ENCODE data around the gene SCYGR5.
A peak's percentile ranks its signal among the peaks of the same experiment; 100 is the strongest.

The SCYGR5 gene

DNA sequence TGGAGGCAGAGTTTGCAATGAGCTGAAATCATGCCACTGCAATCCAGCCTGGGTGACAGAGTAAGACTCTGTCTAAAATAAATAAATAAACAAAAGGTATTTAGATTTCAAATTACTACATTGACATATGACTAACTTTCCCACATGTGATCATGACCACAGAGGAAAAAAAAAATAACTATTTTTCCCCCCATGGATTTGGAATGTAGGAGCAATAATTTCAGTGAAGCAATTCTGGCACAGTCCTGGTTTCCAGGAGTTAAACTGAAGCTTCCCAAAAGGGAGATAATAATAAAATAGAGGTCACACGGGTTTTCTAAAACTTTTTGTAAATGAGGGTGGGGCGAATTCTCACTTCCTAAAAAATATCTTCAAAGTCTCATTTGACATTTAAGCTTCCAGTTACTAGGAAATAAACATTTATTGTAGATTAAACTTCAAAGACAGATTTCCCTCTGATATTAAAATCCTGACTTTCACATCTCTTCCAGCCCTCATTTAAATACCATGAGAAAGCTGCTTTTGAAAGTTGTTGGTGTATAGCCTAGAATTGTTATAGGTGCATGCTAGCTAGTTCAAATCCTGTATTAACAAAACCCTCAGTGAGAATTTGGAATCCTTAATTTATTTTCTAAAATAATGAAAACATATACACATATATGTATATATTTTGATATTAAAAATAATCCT is 30.5 kb downstream of the SCYGR5 start (continued):
- TF ChIP-seq ZNF76 (tag by site-specific recombination; IDR thresholded peaks at IDR 0.05; ENCODE audit: borderline replicate concordance, low read depth) = no peak
- no peak for TF ChIP-seq SP2 (tag by site-specific recombination; IDR thresholded peaks at IDR 0.05)
- TF ChIP-seq ZNF274 (IDR thresholded peaks at IDR 0.05; ENCODE audit: low read length) = no peak
- no peak for TF ChIP-seq ZNF274 (tag by site-specific recombination; IDR thresholded peaks at IDR 0.05; ENCODE audit: borderline replicate concordance)

DNA sequence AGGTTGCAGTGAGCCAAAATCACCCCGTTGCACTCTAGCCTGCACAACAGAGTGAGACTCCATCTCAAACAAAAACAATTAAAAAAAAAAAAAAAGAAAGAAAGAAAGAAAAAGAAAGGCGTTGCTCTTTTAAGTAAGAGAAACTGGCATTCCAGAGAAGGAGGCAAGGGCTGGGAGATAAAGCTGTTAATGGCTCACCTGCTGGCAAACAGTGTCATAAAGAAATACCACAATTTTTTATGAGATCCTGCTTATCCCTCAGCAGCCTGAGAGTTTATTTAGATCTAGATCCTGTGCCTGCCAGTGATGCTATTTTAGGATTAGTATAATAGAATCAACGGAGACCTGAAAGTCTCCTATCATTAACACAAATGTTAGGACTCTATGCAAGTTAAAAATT is 35.0 kb downstream of the SCYGR5 start:
- CTCF ChIA-PET = no interaction called here
- Histone ChIP-seq H3K36me3 (ENCODE audit: control insufficient read depth in 2 of 2, insufficient read depth in 1 of 2, low read length in 2 of 2) (no peaks in the 10 kb centered on the region), H3K4me1 (ENCODE audit: control insufficient read depth, insufficient read depth, low read length) (peaks cover 2% of the 10 kb centered on the region; the same call in 1 of the 2 replicates), H3K9me3 (ENCODE audit: control insufficient read depth, insufficient read depth, low read depth, low read length) (no peaks in the 10 kb centered on the region), H3K4me3 (ENCODE audit: low read depth, low read length) (no peak overlapping the region), H3K27ac (ENCODE audit: extremely low read depth, low read depth, low read length) (no peak overlapping the region)
- POLR2A ChIA-PET = no interaction called here
- TF ChIP-seq FEZF1 (tag by site-specific recombination; IDR thresholded peaks at IDR 0.05) (peak; percentile 57), ZNF114 (tag by site-specific recombination; IDR thresholded peaks at IDR 0.05) (no peak)

DNA sequence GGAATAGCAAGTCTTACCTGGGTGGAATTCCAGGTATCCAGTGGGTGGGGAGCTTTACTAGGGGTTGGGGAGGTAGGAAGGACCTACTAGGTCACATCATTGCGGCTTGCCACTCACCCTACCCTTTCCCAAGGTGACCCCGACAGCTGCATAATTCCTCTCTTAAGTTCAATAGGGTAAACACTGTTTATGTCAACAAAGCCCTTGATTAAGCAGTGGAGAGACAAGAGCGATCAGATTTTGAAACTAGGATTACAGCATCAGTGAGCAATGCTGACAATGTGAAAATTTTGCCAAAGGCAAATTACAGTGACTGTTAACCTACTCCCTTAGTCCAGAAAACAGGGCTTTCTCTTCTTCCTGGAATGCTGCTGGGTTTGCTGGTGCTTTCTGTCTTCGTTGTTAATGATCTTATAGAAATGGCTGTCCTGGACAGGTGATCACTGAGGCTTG is 36.7 kb downstream of the SCYGR5 start:
- Histone ChIP-seq H3K9me3 (ENCODE audit: control insufficient read depth, insufficient read depth, low read depth, low read length) (no peaks in the 10 kb centered on the region), H3K27ac (ENCODE audit: extremely low read depth, low read depth, low read length) (no peak overlapping the region), H3K36me3 (ENCODE audit: control insufficient read depth in 2 of 2, insufficient read depth in 1 of 2, low read length in 2 of 2) (no peaks in the 10 kb centered on the region), H3K4me3 (ENCODE audit: low read depth, low read length) (no peak overlapping the region), H3K4me1 (ENCODE audit: control insufficient read depth, insufficient read depth, low read length) (peaks cover 2% of the 10 kb centered on the region; the same call in 1 of the 2 replicates)
- CTCF ChIA-PET = interaction anchor here (0.6 to 1.1 kb wide), 3 partner anchors 63 to 236 kb away, joined by 3 read pairs; no protein-coding TSS in a partner anchor
- POLR2A ChIA-PET = no interaction called here
- TF ChIP-seq, protein P1, sequence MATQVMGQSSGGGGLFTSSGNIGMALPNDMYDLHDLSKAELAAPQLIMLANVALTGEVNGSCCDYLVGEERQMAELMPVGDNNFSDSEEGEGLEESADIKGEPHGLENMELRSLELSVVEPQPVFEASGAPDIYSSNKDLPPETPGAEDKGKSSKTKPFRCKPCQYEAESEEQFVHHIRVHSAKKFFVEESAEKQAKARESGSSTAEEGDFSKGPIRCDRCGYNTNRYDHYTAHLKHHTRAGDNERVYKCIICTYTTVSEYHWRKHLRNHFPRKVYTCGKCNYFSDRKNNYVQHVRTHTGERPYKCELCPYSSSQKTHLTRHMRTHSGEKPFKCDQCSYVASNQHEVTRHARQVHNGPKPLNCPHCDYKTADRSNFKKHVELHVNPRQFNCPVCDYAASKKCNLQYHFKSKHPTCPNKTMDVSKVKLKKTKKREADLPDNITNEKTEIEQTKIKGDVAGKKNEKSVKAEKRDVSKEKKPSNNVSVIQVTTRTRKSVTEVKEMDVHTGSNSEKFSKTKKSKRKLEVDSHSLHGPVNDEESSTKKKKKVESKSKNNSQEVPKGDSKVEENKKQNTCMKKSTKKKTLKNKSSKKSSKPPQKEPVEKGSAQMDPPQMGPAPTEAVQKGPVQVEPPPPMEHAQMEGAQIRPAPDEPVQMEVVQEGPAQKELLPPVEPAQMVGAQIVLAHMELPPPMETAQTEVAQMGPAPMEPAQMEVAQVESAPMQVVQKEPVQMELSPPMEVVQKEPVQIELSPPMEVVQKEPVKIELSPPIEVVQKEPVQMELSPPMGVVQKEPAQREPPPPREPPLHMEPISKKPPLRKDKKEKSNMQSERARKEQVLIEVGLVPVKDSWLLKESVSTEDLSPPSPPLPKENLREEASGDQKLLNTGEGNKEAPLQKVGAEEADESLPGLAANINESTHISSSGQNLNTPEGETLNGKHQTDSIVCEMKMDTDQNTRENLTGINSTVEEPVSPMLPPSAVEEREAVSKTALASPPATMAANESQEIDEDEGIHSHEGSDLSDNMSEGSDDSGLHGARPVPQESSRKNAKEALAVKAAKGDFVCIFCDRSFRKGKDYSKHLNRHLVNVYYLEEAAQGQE (tag by site-specific recombination; IDR thresholded peaks at IDR 0.05) = no peak
- TF ChIP-seq ZBTB20 (tag by site-specific recombination; IDR thresholded peaks at IDR 0.05) = 0 out of 2 replicates have a peak, but pooled peaks have one; percentile 27
- TF ChIP-seq ZSCAN23 (tag by site-specific recombination; IDR thresholded peaks at IDR 0.05) = no peak

DNA sequence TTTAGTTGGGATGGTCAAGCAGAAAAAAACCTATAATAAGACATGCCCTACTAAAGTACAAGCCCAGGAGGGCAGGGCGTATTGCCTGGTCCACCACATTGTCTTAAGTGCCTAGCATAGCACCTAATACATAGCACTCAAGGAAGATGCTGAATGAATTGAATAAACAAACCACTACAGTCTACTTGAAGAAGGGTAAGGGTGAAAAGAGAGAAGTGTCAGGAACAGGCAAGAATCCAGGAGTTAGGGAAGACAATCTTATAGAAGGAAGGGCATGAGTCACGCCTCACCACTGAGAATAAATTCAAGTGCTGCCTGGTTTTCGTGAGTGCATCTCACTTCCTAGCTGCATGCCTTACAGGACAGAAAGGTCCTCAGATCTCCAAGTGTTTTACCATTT is 37.4 kb downstream of the SCYGR5 start:
- H3K4me3 ChIP-seq (ENCODE audit: low read depth, low read length) = no peak overlapping the region
- no peak for TF ChIP-seq ZNF626 (tag by site-specific recombination; IDR thresholded peaks at IDR 0.05)
- TF ChIP-seq, protein P2, sequence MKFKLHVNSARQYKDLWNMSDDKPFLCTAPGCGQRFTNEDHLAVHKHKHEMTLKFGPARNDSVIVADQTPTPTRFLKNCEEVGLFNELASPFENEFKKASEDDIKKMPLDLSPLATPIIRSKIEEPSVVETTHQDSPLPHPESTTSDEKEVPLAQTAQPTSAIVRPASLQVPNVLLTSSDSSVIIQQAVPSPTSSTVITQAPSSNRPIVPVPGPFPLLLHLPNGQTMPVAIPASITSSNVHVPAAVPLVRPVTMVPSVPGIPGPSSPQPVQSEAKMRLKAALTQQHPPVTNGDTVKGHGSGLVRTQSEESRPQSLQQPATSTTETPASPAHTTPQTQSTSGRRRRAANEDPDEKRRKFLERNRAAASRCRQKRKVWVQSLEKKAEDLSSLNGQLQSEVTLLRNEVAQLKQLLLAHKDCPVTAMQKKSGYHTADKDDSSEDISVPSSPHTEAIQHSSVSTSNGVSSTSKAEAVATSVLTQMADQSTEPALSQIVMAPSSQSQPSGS (tag by site-specific recombination; IDR thresholded peaks at IDR 0.05; ENCODE audit: low read depth) = no peak
- TF ChIP-seq ZNF394 (tag by site-specific recombination; IDR thresholded peaks at IDR 0.05; ENCODE audit: borderline replicate concordance) = no peak
- TF ChIP-seq ZNF514 (tag by site-specific recombination; IDR thresholded peaks at IDR 0.05) = no peak
- no peak for TF ChIP-seq ZNF654 (tag by site-specific recombination; IDR thresholded peaks at IDR 0.05; ENCODE audit: low read depth)
- TF ChIP-seq, protein P3, sequence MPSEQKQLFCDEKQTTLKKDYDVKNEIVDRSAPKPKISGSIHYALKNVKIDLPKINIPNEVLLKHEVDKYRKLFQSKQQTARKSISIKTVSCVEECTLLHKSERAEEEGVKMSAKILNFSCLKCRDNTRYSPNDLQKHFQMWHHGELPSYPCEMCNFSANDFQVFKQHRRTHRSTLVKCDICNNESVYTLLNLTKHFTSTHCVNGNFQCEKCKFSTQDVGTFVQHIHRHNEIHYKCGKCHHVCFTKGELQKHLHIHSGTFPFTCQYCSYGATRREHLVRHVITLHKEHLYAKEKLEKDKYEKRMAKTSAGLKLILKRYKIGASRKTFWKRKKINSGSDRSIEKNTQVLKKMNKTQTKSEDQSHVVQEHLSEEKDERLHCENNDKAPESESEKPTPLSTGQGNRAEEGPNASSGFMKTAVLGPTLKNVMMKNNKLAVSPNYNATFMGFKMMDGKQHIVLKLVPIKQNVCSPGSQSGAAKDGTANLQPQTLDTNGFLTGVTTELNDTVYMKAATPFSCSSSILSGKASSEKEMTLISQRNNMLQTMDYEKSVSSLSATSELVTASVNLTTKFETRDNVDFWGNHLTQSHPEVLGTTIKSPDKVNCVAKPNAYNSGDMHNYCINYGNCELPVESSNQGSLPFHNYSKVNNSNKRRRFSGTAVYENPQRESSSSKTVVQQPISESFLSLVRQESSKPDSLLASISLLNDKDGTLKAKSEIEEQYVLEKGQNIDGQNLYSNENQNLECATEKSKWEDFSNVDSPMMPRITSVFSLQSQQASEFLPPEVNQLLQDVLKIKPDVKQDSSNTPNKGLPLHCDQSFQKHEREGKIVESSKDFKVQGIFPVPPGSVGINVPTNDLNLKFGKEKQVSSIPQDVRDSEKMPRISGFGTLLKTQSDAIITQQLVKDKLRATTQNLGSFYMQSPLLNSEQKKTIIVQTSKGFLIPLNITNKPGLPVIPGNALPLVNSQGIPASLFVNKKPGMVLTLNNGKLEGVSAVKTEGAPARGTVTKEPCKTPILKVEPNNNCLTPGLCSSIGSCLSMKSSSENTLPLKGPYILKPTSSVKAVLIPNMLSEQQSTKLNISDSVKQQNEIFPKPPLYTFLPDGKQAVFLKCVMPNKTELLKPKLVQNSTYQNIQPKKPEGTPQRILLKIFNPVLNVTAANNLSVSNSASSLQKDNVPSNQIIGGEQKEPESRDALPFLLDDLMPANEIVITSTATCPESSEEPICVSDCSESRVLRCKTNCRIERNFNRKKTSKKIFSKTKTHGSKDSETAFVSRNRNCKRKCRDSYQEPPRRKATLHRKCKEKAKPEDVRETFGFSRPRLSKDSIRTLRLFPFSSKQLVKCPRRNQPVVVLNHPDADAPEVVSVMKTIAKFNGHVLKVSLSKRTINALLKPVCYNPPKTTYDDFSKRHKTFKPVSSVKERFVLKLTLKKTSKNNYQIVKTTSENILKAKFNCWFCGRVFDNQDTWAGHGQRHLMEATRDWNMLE (tag by site-specific recombination; conservative IDR thresholded peaks at IDR 0.05; ENCODE audit: low read depth) = no peak
- no peak for TF ChIP-seq ZNF175 (tag by site-specific recombination; IDR thresholded peaks at IDR 0.05)
- POLR2A ChIA-PET = no interaction called here
- no peak overlapping the region for H3K27ac ChIP-seq (ENCODE audit: extremely low read depth, low read depth, low read length)
- H3K36me3 ChIP-seq (ENCODE audit: control insufficient read depth in 2 of 2, insufficient read depth in 1 of 2, low read length in 2 of 2) = no peaks in the 10 kb centered on the region
- H3K9me3 ChIP-seq (ENCODE audit: control insufficient read depth, insufficient read depth, low read depth, low read length) = no peaks in the 10 kb centered on the region
- peaks cover 2% of the 10 kb centered on the region; the same call in 1 of the 2 replicates for H3K4me1 ChIP-seq (ENCODE audit: control insufficient read depth, insufficient read depth, low read length)
- CTCF ChIA-PET = interaction anchor here (1.3 kb wide), 1 partner anchor 46 kb away, joined by 4 read pairs; no protein-coding TSS in a partner anchor

Data from HEK293 (cell line).